Kidney (tissue), 14 donors: ENCODE measurements around the gene HRH4. TPM values are rescaled to one million over a fixed set of nuclear protein-coding genes. Genes with fewer than 3 reads are reported as not detected.
A peak's percentile ranks its signal among the peaks of the same experiment; 100 is the strongest.

Source experiments
- DNase-seq, 5 donors: peaks; one replicate each; pipeline ENCODE4 v3.0.0-alpha.2; 2013 to 2020
- FAIRE-seq: peaks from 2 replicates; lab custom pipeline; 2012; peaks lifted over from hg19 to GRCh38; lab: Jason Lieb, UNC
- H3K27ac ChIP-seq, 2 donors: one replicate each; pipeline ENCODE4 v1.7.0; 2013; ENCODE audit warnings: low read depth in 2 of 2, low read length in 2 of 2, inconsistent platforms in 1 of 2
- H3K27me3 ChIP-seq: one replicate; pipeline ENCODE4 v1.7.1; 2013; ENCODE audit warnings: low read length, inconsistent platforms; ENCODE audit not compliant: control insufficient read depth, insufficient read depth
- H3K36me3 ChIP-seq, 3 donors: one replicate each; pipeline versions ENCODE4 v1.7.0 to v1.7.1; 2013; ENCODE audit warnings: low read length in 3 of 3, control low read depth in 1 of 3, inconsistent platforms in 1 of 3; ENCODE audit not compliant: insufficient read depth in 3 of 3, control insufficient read depth in 2 of 3
- H3K4me1 ChIP-seq, 3 donors: one replicate each; pipeline versions ENCODE4 v1.7.0 to v1.7.1; 2013; ENCODE audit warnings: low read length in 3 of 3, inconsistent platforms in 1 of 3, low read depth in 1 of 3; ENCODE audit not compliant: control insufficient read depth in 2 of 3, insufficient read depth in 2 of 3
- H3K4me3 ChIP-seq, 3 donors: one replicate each; pipeline versions ENCODE4 v1.7.0 to v1.8.1; 2013; ENCODE audit warnings: low read length in 3 of 3, control low read depth in 1 of 3, inconsistent platforms in 1 of 3
- H3K9ac ChIP-seq, 3 donors: one replicate each; pipeline versions ENCODE4 v1.7.0 to v1.7.1; 2013; ENCODE audit warnings: low read length in 3 of 3, control low read depth in 1 of 3, inconsistent platforms in 1 of 3
- H3K9me3 ChIP-seq, 3 donors: one replicate each; pipeline versions ENCODE4 v1.7.0 to v1.7.1; 2013; ENCODE audit warnings: low read length in 3 of 3, control low read depth in 1 of 3, inconsistent platforms in 1 of 3; ENCODE audit not compliant: control insufficient read depth in 2 of 3, insufficient read depth in 1 of 3
- intact Hi-C: fragments of 100-400 bp; cut with DNase I; formaldehyde crosslinking; loops from one replicate; pipeline ENCODE4 v1.11.1; 2022
- polyA plus RNA-seq: library from polyadenylated mRNA; stranded (reverse); fragments of 350-450 nt; fragmentation: Illumina TruSeq; extraction: RNeasy Lipid Tissue Mini Kit (QIAGEN cat#74804); gene quantifications from one replicate; pipeline ENCODE4 v1.2.3, GENCODE V29; 2014; ENCODE audit warnings: low read depth, low replicate concordance; ENCODE audit not compliant: insufficient read depth
- total RNA-seq: library from RNA; stranded (reverse); fragmentation: NEBNext Ultra II Directional; extraction: Animal tissue kit (Norgen Biotek cat#: 25700); gene quantifications from one replicate; pipeline ENCODE4 v1.2.1, GENCODE V29; 2021
- TF ChIP-seq, protein P1 (sequence below): IDR thresholded peaks from 3 replicates; pipeline ENCODE4 v1.5.1; 2012; ENCODE audit warnings: mild to moderate bottlenecking, moderate library complexity, borderline replicate concordance; ENCODE audit not compliant: insufficient read depth; ENCODE audit errors: extremely low read depth
- donor health status: control.
- donor health status: control.
- donor health status: control.
- donor health status: control.
- donor health status: control.
- donor health status: DM: yes; HTN: yes; CAD: no.
- donor health status: Normal renal cell carcinoma (clear cell type).

HRH4 gene
- total and polyA plus RNA-seq, 2 donors from 2014 or later, result not detected

DNA sequence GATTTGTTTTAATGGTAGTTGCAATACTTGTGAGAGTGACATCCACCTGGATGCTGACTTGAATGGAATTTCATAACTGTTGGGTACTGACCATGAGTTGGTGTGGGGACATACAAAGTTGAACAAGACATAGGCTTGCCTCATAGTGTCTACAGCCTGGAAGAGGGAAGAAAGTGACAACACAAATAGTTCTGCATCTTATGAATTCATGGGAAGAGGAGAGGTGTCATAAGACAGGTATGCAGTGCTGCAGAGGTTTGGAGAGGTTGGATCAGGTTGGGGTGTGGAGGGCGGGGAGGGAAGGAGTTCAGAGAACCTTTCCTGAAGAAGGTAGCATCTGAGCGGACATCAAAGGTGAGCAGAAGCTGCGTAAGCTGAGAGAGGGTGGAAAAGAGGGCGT, 44.0 kb downstream of the HRH4 start:
- no peak for FAIRE-seq

DNA sequence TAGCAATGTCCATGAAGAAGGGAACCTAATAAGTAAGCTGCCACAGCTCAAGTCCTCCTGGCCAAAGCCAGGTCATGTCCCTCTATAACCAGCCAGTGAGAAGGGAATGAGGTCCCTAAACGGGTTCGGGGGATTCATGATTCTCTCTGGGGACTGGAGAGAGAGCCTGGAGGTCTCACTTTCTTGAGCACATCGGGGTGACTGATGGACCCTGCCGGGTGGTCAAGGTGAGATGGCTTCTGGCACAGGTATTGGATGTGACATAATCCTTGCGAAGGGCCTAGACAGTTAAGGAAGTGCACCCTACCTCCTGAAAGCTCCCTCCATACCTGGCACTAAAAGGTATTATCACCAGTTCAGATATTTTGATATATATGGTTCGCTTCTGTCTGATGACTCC, 45.7 kb downstream of the HRH4 start:
- intact Hi-C loops, result no loop called here
- Histone ChIP-seq H3K27ac (no peak overlapping the region), H3K4me3 (no peak overlapping the region), H3K27me3 (no peaks in the 10 kb centered on the region), H3K9me3 (no peaks in the 10 kb centered on the region), H3K36me3 (no peaks in the 10 kb centered on the region), H3K9ac (no peak overlapping the region), H3K4me1 (peaks cover 0 to 2% (median 0%) of the 10 kb centered on the region in 3 donors)
- DNase-seq (no peak), FAIRE-seq (no peak)
- TF ChIP-seq, protein P1, sequence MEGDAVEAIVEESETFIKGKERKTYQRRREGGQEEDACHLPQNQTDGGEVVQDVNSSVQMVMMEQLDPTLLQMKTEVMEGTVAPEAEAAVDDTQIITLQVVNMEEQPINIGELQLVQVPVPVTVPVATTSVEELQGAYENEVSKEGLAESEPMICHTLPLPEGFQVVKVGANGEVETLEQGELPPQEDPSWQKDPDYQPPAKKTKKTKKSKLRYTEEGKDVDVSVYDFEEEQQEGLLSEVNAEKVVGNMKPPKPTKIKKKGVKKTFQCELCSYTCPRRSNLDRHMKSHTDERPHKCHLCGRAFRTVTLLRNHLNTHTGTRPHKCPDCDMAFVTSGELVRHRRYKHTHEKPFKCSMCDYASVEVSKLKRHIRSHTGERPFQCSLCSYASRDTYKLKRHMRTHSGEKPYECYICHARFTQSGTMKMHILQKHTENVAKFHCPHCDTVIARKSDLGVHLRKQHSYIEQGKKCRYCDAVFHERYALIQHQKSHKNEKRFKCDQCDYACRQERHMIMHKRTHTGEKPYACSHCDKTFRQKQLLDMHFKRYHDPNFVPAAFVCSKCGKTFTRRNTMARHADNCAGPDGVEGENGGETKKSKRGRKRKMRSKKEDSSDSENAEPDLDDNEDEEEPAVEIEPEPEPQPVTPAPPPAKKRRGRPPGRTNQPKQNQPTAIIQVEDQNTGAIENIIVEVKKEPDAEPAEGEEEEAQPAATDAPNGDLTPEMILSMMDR, result no peak

More for the DNA sequence above, 44.0 kb downstream of the HRH4 start:
- TF ChIP-seq, protein P1, result no peak
- Histone ChIP-seq H3K9me3 (no peaks in the 10 kb centered on the region), H3K27me3 (no peaks in the 10 kb centered on the region), H3K36me3 (no peaks in the 10 kb centered on the region), H3K4me3 (no peak overlapping the region), H3K9ac (no peak overlapping the region), H3K4me1 (peaks cover 0 to 2% (median 0%) of the 10 kb centered on the region in 3 donors), H3K27ac (no peak overlapping the region)
- intact Hi-C loops, result no loop called here
- DNase-seq, result no peak

DNA sequence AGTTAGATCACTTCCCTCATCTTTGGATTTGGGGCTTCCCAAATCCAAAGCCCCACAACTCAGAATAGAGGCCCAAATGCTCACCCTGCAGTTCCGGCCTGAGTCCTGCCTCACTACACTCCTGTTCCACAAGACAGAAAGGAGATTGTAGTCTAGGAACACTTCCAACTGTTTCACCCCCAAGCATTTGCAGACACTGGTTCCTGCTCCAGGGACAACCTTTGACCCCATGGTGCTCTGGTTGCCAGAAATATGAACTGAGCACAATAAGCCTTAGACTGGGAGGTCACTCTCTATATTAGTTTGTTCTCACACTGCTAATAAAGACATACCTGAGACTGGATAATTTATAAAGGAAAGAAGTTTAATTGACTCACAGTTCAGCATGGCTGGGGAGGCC, 49.0 kb downstream of the HRH4 start:
- no peaks in the 10 kb centered on the region for H3K27me3 ChIP-seq
- FAIRE-seq, result no peak
- no peak overlapping the region for H3K27ac ChIP-seq
- no peak overlapping the region for H3K4me3 ChIP-seq
- H3K9me3 ChIP-seq, result no peaks in the 10 kb centered on the region
- DNase-seq, result no peak
- intact Hi-C loops, result no loop called here
- H3K4me1 ChIP-seq, result no peaks in the 10 kb centered on the region
- H3K36me3 ChIP-seq, result no peaks in the 10 kb centered on the region
- TF ChIP-seq, protein P1, result no peak
- H3K9ac ChIP-seq, result no peak overlapping the region

DNA sequence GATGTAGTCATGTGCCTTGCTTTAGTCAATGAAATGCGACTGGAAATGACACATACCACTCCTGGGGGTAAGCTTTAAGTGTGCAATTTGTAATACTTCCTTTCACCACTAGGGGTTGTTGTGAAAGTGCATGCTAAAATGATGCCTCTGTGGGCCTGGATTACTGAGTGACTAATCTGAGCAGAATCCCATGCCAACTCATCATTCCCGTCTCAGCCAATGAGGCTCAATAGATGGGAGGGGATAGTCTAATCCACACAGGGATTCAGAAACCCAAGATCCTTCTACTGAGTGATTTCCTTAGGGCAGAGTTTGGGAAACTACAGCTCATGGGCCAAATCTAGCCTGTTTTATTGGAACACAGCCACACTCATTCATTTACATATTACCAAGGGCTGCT, 54.0 kb downstream of the HRH4 start:
- no peak overlapping the region for H3K9ac ChIP-seq
- H3K4me1 ChIP-seq, result no peaks in the 10 kb centered on the region
- no peaks in the 10 kb centered on the region for H3K36me3 ChIP-seq
- intact Hi-C loops, result no loop called here
- DNase-seq, result no peak
- H3K27ac ChIP-seq, result no peak overlapping the region
- no peaks in the 10 kb centered on the region for H3K27me3 ChIP-seq
- H3K4me3 ChIP-seq, result no peak overlapping the region
- no peaks in the 10 kb centered on the region for H3K9me3 ChIP-seq
- FAIRE-seq, result no peak
- TF ChIP-seq, protein P1, result peak; percentile 30
